GM18517 (cell line): ENCODE data around the gene P2RY11.

ENCODE experiments used
- ATAC-seq: cut with Tn5 transposase; IDR thresholded peaks from one replicate; pipeline ENCODE4 v1.9.1; 2021; ENCODE audit warnings: mild to moderate bottlenecking, moderate library complexity; ENCODE audit not compliant: unreplicated experiment

P2RY11 gene

GRCh38 chr19:10092648-10093294 is 18.7 kb upstream of the P2RY11 start:
- ATAC-seq, result no peak

- ATAC-seq, result no peak
Measured at GRCh38 chr19:10093295-10094186, 18.0 kb upstream of the P2RY11 start.

- no peak for ATAC-seq
Measured at GRCh38 chr19:10095622-10095947, 15.9 kb upstream of the P2RY11 start.

- ATAC-seq, result peak; percentile 64
Measured at GRCh38 chr19:10095948-10096614, 15.4 kb upstream of the P2RY11 start.

- ATAC-seq, result no peak
Measured at GRCh38 chr19:10096615-10096963, 14.9 kb upstream of the P2RY11 start.

GRCh38 chr19:10100163-10100785 is 11.2 kb upstream of the P2RY11 start:
- no peak for ATAC-seq

GRCh38 chr19:10102787-10103236 is 8.7 kb upstream of the P2RY11 start:
- no peak for ATAC-seq

GRCh38 chr19:10104130-10104513 is 7.4 kb upstream of the P2RY11 start:
- no peak for ATAC-seq

- ATAC-seq, result peak; percentile 35
Measured at GRCh38 chr19:10104665-10105508, 6.6 kb upstream of the P2RY11 start.

GRCh38 chr19:10105509-10106099 is 5.9 kb upstream of the P2RY11 start:
- peak; percentile 19 for ATAC-seq

- peak; percentile 37 for ATAC-seq
Measured at GRCh38 chr19:10106100-10106936, 5.2 kb upstream of the P2RY11 start, which contains the start of gene PPAN. Gene PPAN, plus strand, starts transcription at chr19:10106362. Its CDS starts 33 bp downstream, at chr19:10106395.

- ATAC-seq, result no peak
Measured at GRCh38 chr19:10107254-10107653, 4.2 kb upstream of the P2RY11 start.

GRCh38 chr19:10107817-10108367 is 3.6 kb upstream of the P2RY11 start:
- no peak for ATAC-seq

- no peak for ATAC-seq
Measured at GRCh38 chr19:10109528-10109927, 2.0 kb upstream of the P2RY11 start.

- ATAC-seq, result no peak
Measured at GRCh38 chr19:10110076-10110971, 1.2 kb upstream of the P2RY11 start.

- ATAC-seq, result no peak
Measured at GRCh38 chr19:10110972-10111317, 548 bp upstream of the P2RY11 start.

- no peak for ATAC-seq
Measured at GRCh38 chr19:10112037-10112761, 706 bp downstream of the P2RY11 start.
